GM18526 (cell line): ENCODE data around the gene HHLA2.

Experiments used
- POLR2A ChIP-seq: IDR thresholded peaks from 3 replicates; pipeline ENCODE4 v1.6.1; 2011; ENCODE audit not compliant: insufficient read length; ENCODE audit errors: extremely low read depth

HHLA2 gene

GRCh38 chr3:108359011-108359410, 62.7 kb downstream of the HHLA2 start:
- no peak for TF ChIP-seq POLR2A

GRCh38 chr3:108376026-108376425, 79.7 kb downstream of the HHLA2 start:
- TF ChIP-seq POLR2A: no peak

- TF ChIP-seq POLR2A: no peak
These were observed 81.0 kb downstream of the HHLA2 start for GRCh38 chr3:108377384-108377783.

GRCh38 chr3:108378153-108378951, 82.0 kb downstream of the HHLA2 start:
- TF ChIP-seq POLR2A: no peak

- TF ChIP-seq POLR2A: no peak
These were observed 83.9 kb downstream of the HHLA2 start for GRCh38 chr3:108380128-108380795.

- no peak for TF ChIP-seq POLR2A
These were observed 85.3 kb downstream of the HHLA2 start for GRCh38 chr3:108381529-108382140.

GRCh38 chr3:108383306-108383705, 87.0 kb downstream of the HHLA2 start:
- TF ChIP-seq POLR2A: no peak

- TF ChIP-seq POLR2A: no peak
These were observed 90.7 kb downstream of the HHLA2 start for GRCh38 chr3:108387063-108387462.

- TF ChIP-seq POLR2A: no peak
These were observed 92.1 kb downstream of the HHLA2 start for GRCh38 chr3:108388136-108389132.

GRCh38 chr3:108389372-108389771, 93.0 kb downstream of the HHLA2 start:
- no peak for TF ChIP-seq POLR2A

- TF ChIP-seq POLR2A: no peak
These were observed 95.7 kb downstream of the HHLA2 start for GRCh38 chr3:108391917-108392593.

- no peak for TF ChIP-seq POLR2A
These were observed 97.0 kb downstream of the HHLA2 start for GRCh38 chr3:108393128-108393900.

- TF ChIP-seq POLR2A: no peak
These were observed 97.7 kb downstream of the HHLA2 start for GRCh38 chr3:108394016-108394415.

- TF ChIP-seq POLR2A: no peak
These were observed 98.2 kb downstream of the HHLA2 start for GRCh38 chr3:108394563-108394962.

GRCh38 chr3:108396336-108396735, 100.0 kb downstream of the HHLA2 start:
- TF ChIP-seq POLR2A: no peak
